ENCODE measurements around the gene KLHL11.

- TF ChIP-seq, protein P1, sequence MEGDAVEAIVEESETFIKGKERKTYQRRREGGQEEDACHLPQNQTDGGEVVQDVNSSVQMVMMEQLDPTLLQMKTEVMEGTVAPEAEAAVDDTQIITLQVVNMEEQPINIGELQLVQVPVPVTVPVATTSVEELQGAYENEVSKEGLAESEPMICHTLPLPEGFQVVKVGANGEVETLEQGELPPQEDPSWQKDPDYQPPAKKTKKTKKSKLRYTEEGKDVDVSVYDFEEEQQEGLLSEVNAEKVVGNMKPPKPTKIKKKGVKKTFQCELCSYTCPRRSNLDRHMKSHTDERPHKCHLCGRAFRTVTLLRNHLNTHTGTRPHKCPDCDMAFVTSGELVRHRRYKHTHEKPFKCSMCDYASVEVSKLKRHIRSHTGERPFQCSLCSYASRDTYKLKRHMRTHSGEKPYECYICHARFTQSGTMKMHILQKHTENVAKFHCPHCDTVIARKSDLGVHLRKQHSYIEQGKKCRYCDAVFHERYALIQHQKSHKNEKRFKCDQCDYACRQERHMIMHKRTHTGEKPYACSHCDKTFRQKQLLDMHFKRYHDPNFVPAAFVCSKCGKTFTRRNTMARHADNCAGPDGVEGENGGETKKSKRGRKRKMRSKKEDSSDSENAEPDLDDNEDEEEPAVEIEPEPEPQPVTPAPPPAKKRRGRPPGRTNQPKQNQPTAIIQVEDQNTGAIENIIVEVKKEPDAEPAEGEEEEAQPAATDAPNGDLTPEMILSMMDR (conservative IDR thresholded peaks at IDR 0.05; ENCODE audit: low read length), result no peak
- TF ChIP-seq EZH2phosphoT487 (IDR thresholded peaks at IDR 0.05; ENCODE audit: borderline replicate concordance), result no peak
Observed at GRCh38 chr17:41844971-41845370, 20.3 kb downstream of the KLHL11 start.

Measured in Loucy (cell line).